Activated CD8-positive, alpha-beta memory T cell treated with anti-CD3 and anti-CD28 coated beads, Interleukin-2, amount 50 U/mL, for 24 hours (primary cell): ENCODE results near the gene PEX3.

Experiments
- DNase-seq: peaks from one replicate; pipeline ENCODE4 v3.0.0-alpha.2; 2020; ENCODE audit errors: extremely low read depth

PEX3 gene

GRCh38 chr6:143538374-143538773 lies 87.8 kb downstream of the PEX3 start:
- no peak for DNase-seq

GRCh38 chr6:143539106-143539505 lies 88.5 kb downstream of the PEX3 start:
- no peak for DNase-seq

GRCh38 chr6:143539734-143540133 lies 89.1 kb downstream of the PEX3 start:
- DNase-seq = no peak

- no peak for DNase-seq
Measured at GRCh38 chr6:143540192-143540591, 89.6 kb downstream of the PEX3 start.
